Duodenal mucosa (tissue), 2 donors: Measurements from ENCODE around the gene BOD1L1.

Experiments
- H3K27ac ChIP-seq: one replicate; pipeline ENCODE4 v1.7.0; 2013; ENCODE audit warnings: low read depth, low read length
- H3K27me3 ChIP-seq, 2 donors: one replicate each; pipeline ENCODE4 v1.7.0; 2013; ENCODE audit warnings: low read length in 2 of 2, control low read depth in 1 of 2; ENCODE audit not compliant: insufficient read depth in 2 of 2, control insufficient read depth in 1 of 2
- H3K36me3 ChIP-seq, 2 donors: one replicate each; pipeline ENCODE4 v1.7.0; 2013; ENCODE audit warnings: low read length in 2 of 2, control low read depth in 1 of 2; ENCODE audit not compliant: insufficient read depth in 2 of 2, control insufficient read depth in 1 of 2
- H3K4me1 ChIP-seq, 2 donors: one replicate each; pipeline ENCODE4 v1.7.0; 2013; ENCODE audit warnings: low read length in 2 of 2, control low read depth in 1 of 2; ENCODE audit not compliant: insufficient read depth in 2 of 2, control insufficient read depth in 1 of 2
- H3K4me3 ChIP-seq, 2 donors: one replicate each; pipeline ENCODE4 v1.7.0; 2013; ENCODE audit warnings: low read length in 2 of 2, low read depth in 1 of 2
- H3K9ac ChIP-seq, 2 donors: one replicate each; pipeline ENCODE4 v1.7.0; 2013; ENCODE audit warnings: low read length in 2 of 2, low read depth in 1 of 2
- H3K9me3 ChIP-seq, 2 donors: one replicate each; pipeline ENCODE4 v1.7.0; 2013; ENCODE audit warnings: low read length in 2 of 2, control low read depth in 1 of 2; ENCODE audit not compliant: control insufficient read depth in 1 of 2

BOD1L1 gene

DNA sequence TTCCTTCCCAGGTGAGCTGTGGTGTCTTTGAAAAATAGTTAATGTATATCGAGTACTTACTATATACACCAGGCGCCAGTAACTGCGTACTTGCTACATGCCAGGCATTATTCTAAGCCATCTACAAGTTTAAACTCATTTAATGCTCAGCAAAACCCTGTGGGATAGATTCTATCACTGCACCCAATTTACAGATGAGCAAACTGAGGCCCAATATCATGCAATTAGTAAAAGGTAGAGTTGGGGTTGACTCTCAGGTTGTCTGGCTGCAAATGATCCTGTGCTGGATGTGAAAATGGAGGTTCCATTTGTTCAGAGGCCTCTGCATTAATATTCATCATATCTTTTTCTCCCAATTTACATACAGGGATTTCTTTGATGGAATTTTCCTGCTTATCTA lies 100.9 kb downstream of the BOD1L1 start:
- no peak overlapping the region for H3K27ac ChIP-seq
- H3K4me1 ChIP-seq = no peaks in the 10 kb centered on the region
- H3K9me3 ChIP-seq = peaks cover 7 to 9% of the 10 kb centered on the region in 2 donors
- no peak overlapping the region for H3K4me3 ChIP-seq
- peaks cover 92 to 96% of the 10 kb centered on the region in 2 donors for H3K27me3 ChIP-seq
- no peaks in the 10 kb centered on the region for H3K36me3 ChIP-seq
- H3K9ac ChIP-seq = no peak overlapping the region

DNA sequence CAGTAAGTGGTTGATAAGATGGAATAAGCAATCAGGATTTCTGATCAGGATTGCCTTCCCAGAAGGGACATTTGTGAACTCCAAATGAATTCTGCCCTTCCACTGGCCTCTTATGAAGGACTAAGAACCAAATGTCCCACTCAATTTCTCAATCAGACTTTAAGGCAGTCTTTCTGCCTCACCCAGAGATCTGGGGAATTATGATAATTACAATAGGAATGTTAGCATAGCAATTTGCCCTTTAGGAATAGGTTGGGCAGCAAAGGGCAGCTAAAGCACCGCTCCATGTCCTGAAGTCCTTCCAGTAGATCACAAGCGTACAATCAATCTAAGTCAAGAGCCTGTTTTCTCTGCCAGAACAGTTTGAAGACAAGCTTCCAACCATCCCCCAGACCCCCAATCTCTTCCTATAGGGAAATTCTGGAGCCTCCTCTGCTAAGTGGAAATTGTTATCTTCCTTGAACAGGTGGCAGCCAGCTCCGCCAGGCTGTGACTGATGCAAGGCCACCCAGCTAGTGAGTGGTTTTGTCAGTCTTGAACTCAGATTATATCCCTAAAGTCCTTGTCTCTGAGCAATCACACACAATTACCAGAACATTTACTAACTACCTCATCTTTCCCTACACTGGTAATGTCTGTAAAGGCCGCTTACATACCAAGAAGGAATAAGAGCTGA lies 101.8 kb downstream of the BOD1L1 start:
- Histone ChIP-seq H3K4me1 (no peaks in the 10 kb centered on the region), H3K27me3 (peaks cover 92 to 93% of the 10 kb centered on the region in 2 donors), H3K9me3 (peaks cover 7 to 9% of the 10 kb centered on the region in 2 donors), H3K27ac (no peak overlapping the region), H3K9ac (no peak overlapping the region), H3K36me3 (no peaks in the 10 kb centered on the region), H3K4me3 (no peak overlapping the region)

DNA sequence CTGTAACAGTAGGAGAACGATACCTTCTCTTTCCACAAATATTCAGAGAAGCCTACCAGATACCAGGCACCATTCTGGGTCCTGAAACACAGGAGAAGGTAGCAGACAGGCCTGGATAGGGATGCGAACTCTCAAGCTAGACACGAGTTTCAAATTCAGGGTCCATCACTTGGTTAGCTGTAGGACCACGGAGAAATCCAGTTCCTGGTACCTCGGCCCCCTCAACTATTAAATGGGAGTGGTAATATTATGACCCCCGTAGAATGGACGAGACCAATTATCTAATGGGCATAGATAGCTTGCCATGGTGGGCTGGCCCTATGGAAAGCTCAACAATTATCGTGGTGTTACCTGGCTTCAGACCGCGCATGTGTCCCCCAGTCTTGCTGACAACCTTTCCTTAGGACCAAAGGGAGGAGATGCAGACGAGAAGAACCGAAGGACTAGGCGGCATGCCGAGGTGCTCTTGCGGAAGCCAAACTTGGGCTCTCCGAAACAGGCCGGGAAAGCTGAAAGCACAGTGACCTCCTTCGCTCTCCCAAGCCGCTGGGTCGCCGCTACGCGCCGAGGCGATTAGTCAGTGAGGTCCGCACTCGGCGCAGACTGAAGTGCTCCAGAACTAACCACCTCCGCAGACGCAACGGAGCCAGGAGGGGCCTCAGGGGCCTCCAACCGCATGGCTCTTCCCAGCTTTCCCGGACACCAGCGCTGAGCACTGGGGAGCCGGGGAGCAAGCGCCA lies 102.9 kb downstream of the BOD1L1 start:
- no peaks in the 10 kb centered on the region for H3K4me1 ChIP-seq
- peaks cover 7 to 9% of the 10 kb centered on the region in 2 donors for H3K9me3 ChIP-seq
- no peak overlapping the region for H3K4me3 ChIP-seq
- H3K27ac ChIP-seq = no peak overlapping the region
- peaks cover 81 to 82% of the 10 kb centered on the region in 2 donors for H3K27me3 ChIP-seq
- no peak overlapping the region for H3K9ac ChIP-seq
- H3K36me3 ChIP-seq = no peaks in the 10 kb centered on the region

DNA sequence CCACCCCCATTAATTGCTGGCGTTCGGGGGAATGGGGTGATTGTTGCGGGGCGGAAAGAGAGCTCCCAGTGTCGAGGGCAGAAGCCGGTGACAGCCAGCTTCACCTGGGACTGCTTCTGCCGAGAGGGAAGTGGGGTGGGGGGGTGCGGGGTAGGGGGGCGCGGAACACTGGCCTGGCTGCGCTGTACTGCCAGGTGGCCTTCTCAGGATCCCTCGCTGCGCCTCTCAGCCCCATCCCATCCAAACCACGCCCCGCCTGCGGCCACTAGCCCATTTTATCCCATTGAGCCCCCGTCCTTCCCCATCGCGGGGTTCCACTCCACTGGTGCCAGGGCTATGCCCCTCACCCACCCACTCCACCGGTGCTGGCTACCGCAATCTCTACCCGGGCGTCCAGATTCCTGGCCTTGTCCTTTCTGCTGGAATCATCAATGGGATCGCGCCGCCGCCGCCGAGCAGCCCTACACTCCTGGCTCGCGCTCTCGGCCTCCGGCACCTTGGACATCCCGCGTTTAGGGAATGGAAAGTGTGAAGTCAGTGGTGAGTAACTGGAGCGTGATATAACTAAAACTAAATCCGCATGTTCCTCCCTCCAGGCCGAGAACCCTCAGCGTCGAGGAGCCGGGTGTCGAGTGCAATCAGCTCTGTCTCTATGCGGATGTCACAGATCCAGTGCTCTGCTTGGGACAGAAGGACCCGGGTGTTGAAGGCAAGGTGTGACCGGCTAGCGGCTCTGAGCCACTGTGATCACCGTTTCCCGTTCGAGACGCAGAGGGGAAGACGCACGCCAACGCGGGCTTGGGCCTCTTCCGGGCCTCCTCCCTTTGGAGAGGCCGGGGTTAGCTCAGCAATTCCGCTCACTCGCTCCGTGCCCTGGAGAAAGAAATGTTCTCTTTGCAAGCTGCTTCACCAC lies 103.7 kb downstream of the BOD1L1 start:
- H3K9ac ChIP-seq = no peak overlapping the region
- H3K9me3 ChIP-seq = peaks cover 7 to 9% of the 10 kb centered on the region in 2 donors
- no peak overlapping the region for H3K27ac ChIP-seq
- H3K27me3 ChIP-seq = peaks cover 73 to 78% of the 10 kb centered on the region in 2 donors
- H3K4me3 ChIP-seq = no peak overlapping the region
- H3K36me3 ChIP-seq = no peaks in the 10 kb centered on the region
- H3K4me1 ChIP-seq = no peaks in the 10 kb centered on the region

DNA sequence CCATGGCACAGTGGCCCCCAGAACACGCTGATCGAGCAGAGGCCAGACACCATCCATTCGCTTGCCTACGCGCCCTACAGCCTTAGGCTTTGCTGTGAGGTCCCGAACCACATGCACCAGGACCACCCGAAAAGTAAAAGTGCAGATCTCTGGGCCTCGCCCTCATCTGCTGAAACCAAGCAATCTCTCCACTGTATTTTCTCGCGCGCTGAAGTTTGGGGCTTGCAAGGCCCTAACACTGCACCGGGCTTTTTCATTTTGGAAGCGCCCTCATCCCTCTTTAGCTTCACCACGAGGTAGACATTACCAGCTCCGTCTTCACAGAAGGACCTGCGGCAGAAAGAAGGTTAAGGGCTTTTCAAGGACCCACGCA lies 104.4 kb downstream of the BOD1L1 start:
- no peak overlapping the region for H3K27ac ChIP-seq
- H3K27me3 ChIP-seq = peaks cover 67 to 70% of the 10 kb centered on the region in 2 donors
- no peaks in the 10 kb centered on the region for H3K36me3 ChIP-seq
- no peak overlapping the region for H3K4me3 ChIP-seq
- no peaks in the 10 kb centered on the region for H3K4me1 ChIP-seq
- peaks cover 7 to 9% of the 10 kb centered on the region in 2 donors for H3K9me3 ChIP-seq
- no peak overlapping the region for H3K9ac ChIP-seq

DNA sequence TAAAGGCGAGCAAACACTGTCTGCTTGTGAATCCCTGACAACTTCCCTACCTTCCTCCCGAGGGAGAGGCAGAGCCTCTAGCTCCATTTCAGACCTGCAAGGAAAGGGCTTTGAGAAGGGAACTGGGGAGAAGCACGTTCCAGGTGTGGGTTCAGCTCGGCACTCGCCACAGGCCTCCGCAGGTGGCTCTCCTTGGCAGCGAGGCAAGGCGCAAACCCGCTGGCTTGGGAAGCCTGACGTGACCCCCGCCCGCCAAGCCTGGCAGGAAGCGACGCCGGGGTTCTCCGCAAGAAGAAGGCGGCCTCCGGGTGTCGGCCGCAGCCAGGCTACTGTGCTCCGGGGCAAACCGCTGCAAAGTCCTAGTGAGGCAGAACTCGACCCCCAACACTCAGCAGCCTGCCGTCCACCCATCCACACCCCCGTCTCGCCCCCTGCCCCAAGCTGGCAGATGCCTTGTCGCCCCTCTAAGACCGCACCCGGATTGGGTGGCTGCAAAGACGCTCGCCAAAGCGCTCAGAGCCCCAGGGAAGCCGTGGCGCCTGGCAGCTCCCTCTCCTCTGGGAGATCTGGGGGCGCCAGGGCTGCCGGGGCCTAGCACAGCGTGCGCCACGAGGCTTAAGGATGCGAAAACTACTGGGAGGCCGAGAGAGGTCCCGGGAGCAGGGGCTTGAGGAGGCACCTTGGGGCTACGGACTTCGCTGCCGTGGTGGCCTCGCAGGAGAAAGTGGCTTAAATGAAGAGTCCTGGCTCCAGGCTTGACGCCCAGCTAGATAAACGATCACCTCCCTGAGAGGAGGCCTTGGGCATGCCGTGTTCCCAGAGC lies 105.0 kb downstream of the BOD1L1 start:
- peaks cover 62 to 67% of the 10 kb centered on the region in 2 donors for H3K27me3 ChIP-seq
- no peak overlapping the region for H3K4me3 ChIP-seq
- H3K9me3 ChIP-seq = peaks cover 7 to 9% of the 10 kb centered on the region in 2 donors
- no peak overlapping the region for H3K27ac ChIP-seq
- H3K9ac ChIP-seq = no peak overlapping the region
- no peaks in the 10 kb centered on the region for H3K36me3 ChIP-seq
- no peaks in the 10 kb centered on the region for H3K4me1 ChIP-seq

DNA sequence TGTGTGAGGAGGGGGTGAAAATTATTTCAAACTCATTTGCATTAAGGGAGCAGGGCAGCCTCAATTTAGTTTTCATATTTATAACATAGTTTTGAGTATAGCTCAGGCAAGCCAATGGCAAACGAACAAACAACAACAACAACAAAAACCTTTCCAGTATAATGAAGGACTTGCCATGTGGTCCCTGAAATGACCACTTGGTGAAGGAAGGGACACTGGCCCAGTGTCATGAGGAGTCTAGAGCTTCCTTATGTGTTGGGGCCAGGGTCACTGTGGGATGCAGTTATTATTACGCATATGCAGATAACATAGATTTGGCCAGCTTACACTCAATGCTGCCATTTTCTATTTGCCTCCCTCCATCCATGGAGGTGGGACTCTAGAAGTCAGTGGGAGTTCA lies 106.5 kb downstream of the BOD1L1 start:
- no peak overlapping the region for H3K27ac ChIP-seq
- H3K9me3 ChIP-seq = peaks cover 7 to 9% of the 10 kb centered on the region in 2 donors
- no peaks in the 10 kb centered on the region for H3K36me3 ChIP-seq
- no peak overlapping the region for H3K9ac ChIP-seq
- no peak overlapping the region for H3K4me3 ChIP-seq
- peaks cover 48 to 52% of the 10 kb centered on the region in 2 donors for H3K27me3 ChIP-seq
- no peaks in the 10 kb centered on the region for H3K4me1 ChIP-seq
